Nephron (organoid): ENCODE results near the gene FAM234B.
A peak's percentile ranks its signal among the peaks of the same experiment; 100 is the strongest.

Source experiments
- H3K27ac Mint-ChIP-seq, 3 experiments: 2 replicates each; pipeline ENCODE4 v1.8.0; 2020; ENCODE audit warnings: mixed read lengths in 3 of 3, mild to moderate bottlenecking in 2 of 3, moderate library complexity in 1 of 3
- H3K27me3 Mint-ChIP-seq: 2 replicates; pipeline ENCODE4 v1.8.0; 2021; ENCODE audit warnings: low read depth, mild to moderate bottlenecking, moderate library complexity, mixed read lengths
- H3K36me3 Mint-ChIP-seq: 2 replicates; pipeline ENCODE4 v1.8.0; 2020; ENCODE audit warnings: low read depth, mixed read lengths
- H3K4me1 Mint-ChIP-seq: 2 replicates; pipeline ENCODE4 v1.8.0; 2020; ENCODE audit warnings: mixed read lengths
- H3K4me3 Mint-ChIP-seq, 3 experiments: 2 replicates each; pipeline ENCODE4 v1.8.0; 2020; ENCODE audit warnings: mild to moderate bottlenecking in 3 of 3, mixed read lengths in 3 of 3, moderate library complexity in 2 of 3
- H3K9me3 Mint-ChIP-seq: 2 replicates; pipeline ENCODE4 v1.8.0; 2020; ENCODE audit warnings: mixed read lengths
- TF ChIP-seq, protein P1 (sequence below), 3 experiments: fragments of 200-600 bp; sonication (generic); IDR thresholded peaks; one replicate each; pipeline ENCODE4 v1.5.0; 2021; ENCODE audit warnings: antibody characterized with exemption in 3 of 3; ENCODE audit not compliant: unreplicated experiment in 3 of 3

The FAM234B gene

DNA sequence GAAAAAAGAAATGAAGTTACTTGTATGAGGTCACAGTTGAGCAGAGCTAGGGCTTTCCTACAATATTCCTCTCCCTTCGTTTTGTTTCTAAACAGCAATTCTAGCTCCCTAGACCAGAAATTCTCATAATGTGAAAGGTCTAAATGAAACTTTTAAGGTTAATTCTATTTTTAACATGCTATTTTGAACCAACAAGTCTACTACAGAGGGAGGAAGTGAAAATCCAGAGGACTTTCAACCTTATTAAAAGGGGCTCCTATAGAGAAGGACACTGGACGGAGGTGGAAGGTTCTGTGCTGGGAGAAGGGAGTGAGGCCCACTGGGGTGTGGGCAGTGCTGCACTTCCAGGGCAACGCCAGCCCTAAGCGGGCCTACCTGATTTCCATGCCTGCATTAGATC lies 45.9 kb downstream of the FAM234B start:
- H3K27me3 Mint-ChIP-seq: peaks cover 4% of the 10 kb centered on the region
- TF ChIP-seq, protein P1, sequence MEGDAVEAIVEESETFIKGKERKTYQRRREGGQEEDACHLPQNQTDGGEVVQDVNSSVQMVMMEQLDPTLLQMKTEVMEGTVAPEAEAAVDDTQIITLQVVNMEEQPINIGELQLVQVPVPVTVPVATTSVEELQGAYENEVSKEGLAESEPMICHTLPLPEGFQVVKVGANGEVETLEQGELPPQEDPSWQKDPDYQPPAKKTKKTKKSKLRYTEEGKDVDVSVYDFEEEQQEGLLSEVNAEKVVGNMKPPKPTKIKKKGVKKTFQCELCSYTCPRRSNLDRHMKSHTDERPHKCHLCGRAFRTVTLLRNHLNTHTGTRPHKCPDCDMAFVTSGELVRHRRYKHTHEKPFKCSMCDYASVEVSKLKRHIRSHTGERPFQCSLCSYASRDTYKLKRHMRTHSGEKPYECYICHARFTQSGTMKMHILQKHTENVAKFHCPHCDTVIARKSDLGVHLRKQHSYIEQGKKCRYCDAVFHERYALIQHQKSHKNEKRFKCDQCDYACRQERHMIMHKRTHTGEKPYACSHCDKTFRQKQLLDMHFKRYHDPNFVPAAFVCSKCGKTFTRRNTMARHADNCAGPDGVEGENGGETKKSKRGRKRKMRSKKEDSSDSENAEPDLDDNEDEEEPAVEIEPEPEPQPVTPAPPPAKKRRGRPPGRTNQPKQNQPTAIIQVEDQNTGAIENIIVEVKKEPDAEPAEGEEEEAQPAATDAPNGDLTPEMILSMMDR (IDR thresholded peaks at IDR 0.05; ENCODE audit: unreplicated experiment in 3 of 3): no peak
- no peak overlapping the region for H3K4me3 Mint-ChIP-seq
- no peak overlapping the region for H3K27ac Mint-ChIP-seq
- no peaks in the 10 kb centered on the region for H3K9me3 Mint-ChIP-seq
- H3K4me1 Mint-ChIP-seq: peaks cover 30% of the 10 kb centered on the region
- H3K36me3 Mint-ChIP-seq: peaks cover 1% of the 10 kb centered on the region

DNA sequence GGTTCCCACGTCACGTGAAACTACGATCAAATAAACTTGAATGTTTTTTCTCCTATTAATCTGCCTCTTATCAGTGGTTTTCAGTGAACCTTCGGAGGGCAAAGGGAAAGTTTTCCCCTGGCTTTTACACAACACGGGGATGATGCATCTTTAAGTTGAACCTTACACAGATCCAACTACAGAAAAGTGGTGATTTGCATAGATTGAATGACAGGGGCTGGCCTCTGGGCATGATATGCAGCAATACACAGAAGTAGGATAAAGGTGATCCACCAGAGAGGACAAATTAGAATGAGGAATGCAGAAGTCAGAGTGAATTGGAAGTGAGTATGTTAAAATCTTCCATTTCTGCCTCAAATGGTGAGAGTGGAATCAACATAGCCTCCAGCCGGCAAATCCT lies 47.7 kb downstream of the FAM234B start:
- peak overlapping the region in 2 of 3 experiments; percentile 3 to 12 for H3K27ac Mint-ChIP-seq
- no peaks in the 10 kb centered on the region for H3K9me3 Mint-ChIP-seq
- H3K36me3 Mint-ChIP-seq: no peaks in the 10 kb centered on the region
- H3K4me1 Mint-ChIP-seq: peaks cover 40% of the 10 kb centered on the region
- TF ChIP-seq, protein P1 (IDR thresholded peaks at IDR 0.05; ENCODE audit: unreplicated experiment in 3 of 3): no peak
- no peak overlapping the region for H3K4me3 Mint-ChIP-seq
- peaks cover 4% of the 10 kb centered on the region for H3K27me3 Mint-ChIP-seq

DNA sequence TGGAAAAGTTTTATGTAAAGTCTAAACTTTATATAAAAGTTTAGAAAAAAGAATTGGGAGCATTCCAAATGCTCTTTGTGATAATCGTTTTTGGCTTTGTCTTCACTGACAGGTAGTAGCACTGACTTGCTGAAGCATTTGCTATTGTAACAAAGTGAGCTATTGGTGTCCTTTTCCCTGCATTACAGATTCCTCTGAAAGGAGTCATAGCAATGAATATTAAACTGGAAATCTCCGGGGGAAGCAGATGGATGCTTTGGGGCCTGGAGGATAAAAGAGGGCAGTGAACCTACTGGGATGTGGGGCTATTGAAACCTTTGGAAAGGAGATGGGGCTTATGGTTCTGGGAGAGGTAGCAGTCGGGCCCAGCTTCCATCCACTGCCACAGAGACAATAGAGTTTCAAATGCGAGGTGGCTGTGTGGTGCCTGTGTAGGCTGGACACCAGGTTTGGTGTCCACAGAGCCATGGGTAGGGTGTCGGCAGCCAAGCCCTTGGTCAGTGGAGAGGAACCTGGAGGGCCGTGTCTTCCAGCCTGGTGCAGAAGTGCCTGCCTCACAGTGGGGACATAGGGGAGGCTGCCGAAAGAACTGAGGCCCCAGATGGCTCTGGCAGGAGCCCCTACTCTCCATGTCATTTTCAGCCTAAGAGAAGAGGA lies 49.1 kb downstream of the FAM234B start:
- Mint-ChIP-seq H3K4me3 (peak overlapping the region in 1 of 3 experiments; percentile 21), H3K36me3 (no peaks in the 10 kb centered on the region), H3K27me3 (peaks cover 4% of the 10 kb centered on the region), H3K9me3 (no peaks in the 10 kb centered on the region), H3K27ac (peak overlapping the region; percentile 48 to 63 (median 55)), H3K4me1 (peaks cover 55% of the 10 kb centered on the region)
- TF ChIP-seq, protein P1 (IDR thresholded peaks at IDR 0.05; ENCODE audit: unreplicated experiment in 3 of 3): no peak

DNA sequence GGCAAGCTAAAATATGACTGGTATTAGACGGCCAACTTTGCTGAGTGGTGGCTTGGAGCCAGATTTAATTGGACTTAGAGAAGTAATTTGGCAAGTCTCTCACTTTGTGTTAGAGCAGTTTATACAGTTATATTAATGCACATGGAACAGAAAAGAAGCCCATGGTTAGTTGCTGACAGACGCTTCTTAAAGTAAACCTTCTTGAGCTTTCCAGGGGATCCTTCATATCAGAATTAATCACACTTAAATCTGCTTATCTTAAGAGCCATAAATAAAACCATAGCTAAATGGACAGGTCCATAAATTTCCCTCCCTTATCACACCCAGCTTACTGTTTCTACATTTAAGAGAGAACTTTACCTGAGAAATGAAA lies 49.7 kb downstream of the FAM234B start:
- TF ChIP-seq, protein P1 (IDR thresholded peaks at IDR 0.05; ENCODE audit: unreplicated experiment in 3 of 3): no peak
- Mint-ChIP-seq H3K9me3 (no peaks in the 10 kb centered on the region), H3K36me3 (no peaks in the 10 kb centered on the region), H3K27ac (peak overlapping the region; percentile 48 to 90 (median 63)), H3K4me1 (peaks cover 60% of the 10 kb centered on the region), H3K4me3 (peak overlapping the region in 1 of 3 experiments; percentile 4), H3K27me3 (peaks cover 4% of the 10 kb centered on the region)

DNA sequence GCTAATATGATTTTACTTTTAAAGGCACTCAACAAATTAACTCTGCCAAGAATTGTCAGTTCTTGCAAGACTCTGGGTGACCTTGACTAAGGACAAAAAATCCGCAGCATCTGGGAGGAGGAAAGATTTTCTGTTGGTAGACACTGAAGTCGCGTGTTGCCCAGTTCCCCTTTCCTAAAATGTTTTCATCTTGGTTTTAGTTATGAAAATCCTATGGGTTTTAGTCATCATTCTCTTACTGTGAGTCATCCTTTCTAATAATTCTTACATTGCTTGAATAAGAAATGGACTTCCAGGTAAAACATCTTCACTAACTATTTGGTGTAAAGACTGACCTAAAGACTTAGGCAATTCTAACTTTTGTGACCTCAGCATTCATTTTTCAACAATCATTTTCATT lies 50.2 kb downstream of the FAM234B start:
- H3K36me3 Mint-ChIP-seq: no peaks in the 10 kb centered on the region
- TF ChIP-seq, protein P1 (IDR thresholded peaks at IDR 0.05; ENCODE audit: unreplicated experiment in 3 of 3): no peak
- no peaks in the 10 kb centered on the region for H3K9me3 Mint-ChIP-seq
- H3K4me3 Mint-ChIP-seq: no peak overlapping the region
- H3K27ac Mint-ChIP-seq: peak overlapping the region in 2 of 3 experiments; percentile 63 to 90
- H3K27me3 Mint-ChIP-seq: peaks cover 4% of the 10 kb centered on the region
- H3K4me1 Mint-ChIP-seq: peaks cover 65% of the 10 kb centered on the region
